ENCODE results near the gene RRP1.

The RRP1 gene

GRCh38 chr21:43809346-43809799 lies 20.0 kb downstream of the RRP1 start:
- H3K9ac ChIP-seq (ENCODE audit: insufficient read length, low read depth), result no peak overlapping the region

DNA sequence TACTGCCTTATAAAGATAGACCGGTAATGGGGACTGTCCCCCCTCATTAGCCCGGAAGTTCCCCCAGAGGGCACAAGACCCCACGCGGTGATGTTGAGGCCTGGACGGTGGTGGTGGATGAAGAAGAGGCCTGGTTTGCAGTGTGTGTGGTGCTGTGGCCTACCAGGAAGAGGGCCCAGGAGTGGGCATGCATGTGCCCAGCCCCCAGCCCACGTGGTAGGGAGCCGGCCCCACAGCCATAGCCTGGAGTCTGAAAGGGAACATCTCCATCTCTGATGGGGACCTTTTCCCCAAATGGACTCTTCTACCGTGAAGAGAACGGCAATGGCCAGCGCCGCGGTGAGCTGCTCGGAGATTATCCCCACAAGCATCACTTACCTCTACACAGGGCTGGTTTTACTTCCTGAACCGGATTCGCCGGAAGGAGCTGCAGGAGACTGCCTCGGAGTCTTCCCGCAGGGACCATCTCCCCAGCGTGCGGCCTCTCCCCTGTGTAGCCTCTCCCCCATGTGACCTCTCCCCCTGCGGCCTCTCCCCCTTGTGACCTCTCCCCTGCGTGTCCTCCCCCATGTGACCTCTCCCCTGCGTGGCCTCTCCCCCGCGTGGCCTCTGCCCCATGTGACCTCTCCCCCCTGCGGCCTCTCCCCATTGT lies 20.6 kb downstream of the RRP1 start:
- DNase-seq (ENCODE audit: low read depth, low spot score), result no peak
- Histone ChIP-seq H3K27me3 (ENCODE audit: insufficient read depth, insufficient read length) (no peaks in the 10 kb centered on the region), H3K4me3 (ENCODE audit: insufficient read length, low read depth) (no peak overlapping the region), H3K9me3 (ENCODE audit: insufficient read depth, low read length) (no peaks in the 10 kb centered on the region), H3K4me1 (ENCODE audit: insufficient read depth, insufficient read length) (peaks cover 36% of the 10 kb centered on the region), H3K9ac (ENCODE audit: insufficient read length, low read depth) (no peak overlapping the region), H3K36me3 (ENCODE audit: insufficient read depth, insufficient read length, low read length) (peaks cover 36% of the 10 kb centered on the region)
- TF ChIP-seq YY1 (IDR thresholded peaks at IDR 0.05; ENCODE audit: insufficient read depth, insufficient read length), result no peak
- TF ChIP-seq SUZ12 (IDR thresholded peaks at IDR 0.05; ENCODE audit: extremely low read depth, insufficient read depth, insufficient read length), result no peak
- no peak for TF ChIP-seq ZNF274 (IDR thresholded peaks at IDR 0.05; ENCODE audit: low read depth, low read length)

More at GRCh38 chr21:43809346-43809799, 20.0 kb downstream of the RRP1 start:
- Histone ChIP-seq H3K27me3 (ENCODE audit: insufficient read depth, insufficient read length) (no peaks in the 10 kb centered on the region), H3K36me3 (ENCODE audit: insufficient read depth, insufficient read length, low read length) (peaks cover 40% of the 10 kb centered on the region), H3K4me3 (ENCODE audit: insufficient read length, low read depth) (no peak overlapping the region), H3K4me1 (ENCODE audit: insufficient read depth, insufficient read length) (peaks cover 30% of the 10 kb centered on the region), H3K9me3 (ENCODE audit: insufficient read depth, low read length) (no peaks in the 10 kb centered on the region)
- no peak for DNase-seq (ENCODE audit: low read depth, low spot score)
- TF ChIP-seq YY1 (IDR thresholded peaks at IDR 0.05; ENCODE audit: insufficient read depth, insufficient read length) (no peak), ZNF274 (IDR thresholded peaks at IDR 0.05; ENCODE audit: low read depth, low read length) (no peak), SUZ12 (IDR thresholded peaks at IDR 0.05; ENCODE audit: extremely low read depth, insufficient read depth, insufficient read length) (no peak)

DNA sequence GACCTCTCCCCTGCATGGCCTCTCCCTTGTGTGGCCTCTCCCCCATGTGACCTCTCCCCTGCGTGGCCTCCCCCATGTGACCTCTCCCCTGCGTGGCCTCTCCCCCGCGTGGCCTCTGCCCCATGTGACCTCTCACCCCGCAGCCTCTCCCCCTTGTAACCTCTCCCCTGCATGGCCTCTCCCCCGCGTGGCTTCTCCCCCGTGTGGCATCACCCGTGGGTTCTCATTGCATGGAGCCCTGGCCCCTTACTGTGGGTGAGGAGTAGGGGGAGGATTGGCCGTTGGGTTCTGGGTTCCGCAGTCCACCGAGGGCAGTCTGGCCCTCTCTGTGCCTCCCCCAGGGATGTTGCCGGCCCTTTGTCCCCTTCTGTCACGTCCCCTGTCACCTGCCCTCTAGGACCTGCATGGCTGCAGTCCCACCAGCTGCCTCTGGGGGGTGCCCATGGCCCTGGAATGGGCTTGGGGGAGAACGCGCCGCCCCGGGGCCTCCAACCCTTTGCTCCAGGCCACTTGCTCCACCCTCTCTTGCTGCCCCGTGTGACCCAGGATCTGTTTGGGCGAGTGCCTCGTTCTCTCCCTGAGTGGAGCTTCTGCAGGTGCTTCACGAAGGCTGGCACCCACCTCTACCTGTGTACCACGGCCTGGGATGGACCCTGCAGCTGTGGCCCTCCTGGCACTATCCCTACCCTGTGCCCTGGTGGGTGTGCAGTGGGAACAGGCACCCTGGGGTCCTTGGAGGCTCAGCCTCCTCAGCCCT lies 21.3 kb downstream of the RRP1 start:
- Histone ChIP-seq H3K9ac (ENCODE audit: insufficient read length, low read depth) (peak overlapping the region; percentile 63), H3K36me3 (ENCODE audit: insufficient read depth, insufficient read length, low read length) (peaks cover 29% of the 10 kb centered on the region), H3K4me1 (ENCODE audit: insufficient read depth, insufficient read length) (peaks cover 36% of the 10 kb centered on the region), H3K9me3 (ENCODE audit: insufficient read depth, low read length) (no peaks in the 10 kb centered on the region), H3K27me3 (ENCODE audit: insufficient read depth, insufficient read length) (no peaks in the 10 kb centered on the region), H3K4me3 (ENCODE audit: insufficient read length, low read depth) (no peak overlapping the region)
- TF ChIP-seq YY1 (IDR thresholded peaks at IDR 0.05; ENCODE audit: insufficient read depth, insufficient read length) (no peak), ZNF274 (IDR thresholded peaks at IDR 0.05; ENCODE audit: low read depth, low read length) (no peak), SUZ12 (IDR thresholded peaks at IDR 0.05; ENCODE audit: extremely low read depth, insufficient read depth, insufficient read length) (no peak)
- DNase-seq (ENCODE audit: low read depth, low spot score), result peak; percentile 71

DNA sequence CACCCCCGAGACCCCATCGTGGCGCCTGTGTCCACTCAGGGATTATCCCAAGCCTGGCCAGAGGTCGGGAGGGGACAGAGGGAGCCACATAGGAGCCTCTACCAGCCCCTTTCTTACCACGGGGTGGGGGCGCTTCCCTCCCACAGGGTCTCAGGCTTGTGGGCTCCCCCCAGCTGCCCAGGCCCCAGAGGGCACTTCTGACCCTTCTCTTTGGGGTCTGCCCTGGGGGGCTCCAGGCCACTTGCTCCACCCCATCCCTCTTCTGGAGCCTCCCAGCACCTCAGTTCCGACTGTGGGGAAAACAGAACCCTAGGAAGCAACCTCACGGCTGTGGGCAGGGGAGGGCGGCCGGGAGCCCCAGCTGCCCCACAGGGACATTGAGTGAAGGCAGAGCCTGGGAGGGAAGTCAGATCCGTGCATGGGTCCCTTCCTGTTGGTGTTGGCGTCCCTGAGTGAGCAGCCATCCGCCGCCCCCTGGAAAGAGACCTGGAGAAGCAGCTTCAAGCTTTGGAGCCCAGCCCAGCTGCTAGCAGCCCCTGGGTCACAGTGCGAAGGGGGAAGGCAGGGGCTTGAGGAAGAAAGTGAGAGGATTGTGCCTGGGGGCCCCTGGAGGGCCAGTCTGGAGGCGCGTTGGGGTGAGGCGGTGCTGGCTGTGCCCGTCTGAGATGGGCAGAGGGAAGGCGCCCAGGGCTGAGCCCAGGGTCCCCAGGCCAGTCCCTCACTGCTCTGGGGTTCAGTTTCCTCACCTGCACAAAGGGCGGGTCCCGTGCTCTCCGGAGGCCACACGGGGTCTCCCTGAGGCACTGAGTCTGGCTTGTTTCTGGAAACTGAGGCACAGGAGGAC lies 22.1 kb downstream of the RRP1 start:
- Histone ChIP-seq H3K9ac (ENCODE audit: insufficient read length, low read depth) (peak overlapping the region; percentile 63), H3K4me3 (ENCODE audit: insufficient read length, low read depth) (no peak overlapping the region), H3K9me3 (ENCODE audit: insufficient read depth, low read length) (no peaks in the 10 kb centered on the region), H3K4me1 (ENCODE audit: insufficient read depth, insufficient read length) (peaks cover 39% of the 10 kb centered on the region), H3K27me3 (ENCODE audit: insufficient read depth, insufficient read length) (no peaks in the 10 kb centered on the region), H3K36me3 (ENCODE audit: insufficient read depth, insufficient read length, low read length) (peaks cover 21% of the 10 kb centered on the region)
- TF ChIP-seq SUZ12 (IDR thresholded peaks at IDR 0.05; ENCODE audit: extremely low read depth, insufficient read depth, insufficient read length) (no peak), ZNF274 (IDR thresholded peaks at IDR 0.05; ENCODE audit: low read depth, low read length) (no peak), YY1 (IDR thresholded peaks at IDR 0.05; ENCODE audit: insufficient read depth, insufficient read length) (no peak)
- no peak for DNase-seq (ENCODE audit: low read depth, low spot score)

DNA sequence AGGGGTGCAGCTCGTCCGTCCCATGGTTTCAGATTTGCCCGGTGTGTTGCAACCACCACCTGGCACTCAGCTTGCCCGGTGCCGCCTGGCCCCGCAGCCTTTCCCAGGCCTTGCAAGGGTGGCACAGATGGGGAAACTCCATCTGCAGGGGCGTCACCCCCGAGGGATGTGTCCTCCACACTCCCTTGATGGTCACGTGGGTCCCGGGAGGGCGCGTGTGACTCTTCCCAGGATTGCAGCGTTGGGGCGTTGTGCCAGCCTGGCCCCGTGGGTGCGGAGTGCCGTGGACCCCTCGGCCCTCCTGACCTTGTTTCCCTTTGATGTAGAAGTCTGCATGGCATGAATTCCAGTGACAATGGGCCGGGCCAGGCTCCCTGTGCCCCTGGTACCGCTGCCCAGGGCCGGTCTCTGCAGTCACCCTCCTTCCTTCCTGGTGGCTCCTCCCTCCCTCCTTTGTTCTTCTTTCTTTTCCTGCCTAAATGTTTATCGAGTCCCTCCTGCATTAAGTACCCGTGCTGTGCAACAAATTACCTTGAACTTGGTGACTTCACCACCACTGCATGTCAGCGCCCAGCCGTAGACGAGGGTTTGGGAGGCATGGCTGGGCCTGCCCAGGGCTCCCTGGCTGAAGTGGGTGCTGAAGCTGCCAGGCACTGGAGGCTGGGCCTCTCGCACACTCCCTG lies 22.9 kb downstream of the RRP1 start:
- no peak for DNase-seq (ENCODE audit: low read depth, low spot score)
- Histone ChIP-seq H3K4me3 (ENCODE audit: insufficient read length, low read depth) (no peak overlapping the region), H3K27me3 (ENCODE audit: insufficient read depth, insufficient read length) (no peaks in the 10 kb centered on the region), H3K9me3 (ENCODE audit: insufficient read depth, low read length) (no peaks in the 10 kb centered on the region), H3K9ac (ENCODE audit: insufficient read length, low read depth) (peak overlapping the region; percentile 50), H3K36me3 (ENCODE audit: insufficient read depth, insufficient read length, low read length) (peaks cover 16% of the 10 kb centered on the region), H3K4me1 (ENCODE audit: insufficient read depth, insufficient read length) (peaks cover 46% of the 10 kb centered on the region)
- TF ChIP-seq YY1 (IDR thresholded peaks at IDR 0.05; ENCODE audit: insufficient read depth, insufficient read length), result no peak
- TF ChIP-seq ZNF274 (IDR thresholded peaks at IDR 0.05; ENCODE audit: low read depth, low read length), result no peak
- TF ChIP-seq SUZ12 (IDR thresholded peaks at IDR 0.05; ENCODE audit: extremely low read depth, insufficient read depth, insufficient read length), result no peak

GRCh38 chr21:43812957-43813655 lies 23.7 kb downstream of the RRP1 start:
- DNase-seq (ENCODE audit: low read depth, low spot score), result no peak
- H3K4me3 ChIP-seq (ENCODE audit: insufficient read length, low read depth), result no peak overlapping the region
- H3K9ac ChIP-seq (ENCODE audit: insufficient read length, low read depth), result peak overlapping the region; percentile 65
- H3K36me3 ChIP-seq (ENCODE audit: insufficient read depth, insufficient read length, low read length), result peaks cover 14% of the 10 kb centered on the region
- H3K9me3 ChIP-seq (ENCODE audit: insufficient read depth, low read length), result no peaks in the 10 kb centered on the region
- H3K27me3 ChIP-seq (ENCODE audit: insufficient read depth, insufficient read length), result no peaks in the 10 kb centered on the region
- TF ChIP-seq ZNF274 (IDR thresholded peaks at IDR 0.05; ENCODE audit: low read depth, low read length) (no peak), SUZ12 (IDR thresholded peaks at IDR 0.05; ENCODE audit: extremely low read depth, insufficient read depth, insufficient read length) (no peak), YY1 (IDR thresholded peaks at IDR 0.05; ENCODE audit: insufficient read depth, insufficient read length) (no peak)
- H3K4me1 ChIP-seq (ENCODE audit: insufficient read depth, insufficient read length), result peaks cover 50% of the 10 kb centered on the region
